Stimulated activated CD8-positive, alpha-beta memory T cell treated with anti-CD3 and anti-CD28 coated beads, Interleukin-4, amount 100 ng/mL, for 1 hour (primary cell): ENCODE results near the gene GLS.

Experiments used
- DNase-seq, 2 donors: peaks; one replicate each; pipeline ENCODE4 v3.0.0-alpha.2; 2020; ENCODE audit warnings: low read depth in 2 of 2, low spot score in 1 of 2

GLS gene

GRCh38 chr2:191012346-191012745 lies 131.7 kb downstream of the GLS start:
- no peak for DNase-seq

- no peak for DNase-seq
Observed at GRCh38 chr2:191012845-191013681, 132.4 kb downstream of the GLS start.

- no peak for DNase-seq
Observed at GRCh38 chr2:191013682-191013931, 133.0 kb downstream of the GLS start.

GRCh38 chr2:191013932-191014652 lies 133.5 kb downstream of the GLS start, which contains the start of gene STAT1:
Gene STAT1, minus strand, starts transcription at chr2:191014171. Its CDS starts 4,168 bp downstream, at chr2:191010003.
- DNase-seq: peak; percentile 89 to 95

- no peak for DNase-seq
Observed at GRCh38 chr2:191014653-191015020, 134.0 kb downstream of the GLS start.
